Activated CD4-positive, alpha-beta memory T cell treated with anti-CD3 and anti-CD28 coated beads, Interleukin-2, amount 10 ng/mL, durations not matched to agents 7 days and 5 days (primary cell): ENCODE measurements around the gene TMEM45B. TPM values are rescaled to one million over a fixed set of nuclear protein-coding genes. Genes with fewer than 3 reads are reported as not detected.
"Not testable (repeated sequence)": the region's sequence is repeated elsewhere in the genome, so short reads cannot be mapped to it uniquely, and the experiment has no call there.

Source experiments
- CTCF ChIA-PET: fragments of 350-600 bp; sonication (Branson Sonifier 250); formaldehyde crosslinking; loops from one replicate; lab custom pipeline; 2021; ENCODE audit warnings: antibody characterized with exemption, inconsistent platforms; lab: Charles Lee
- POLR2A ChIA-PET: fragments of 350-600 bp; sonication (Branson Sonifier 250); formaldehyde crosslinking; loops from one replicate; lab custom pipeline; 2021; ENCODE audit warnings: antibody characterized with exemption; lab: Charles Lee
- DNase-seq: peaks from one replicate; pipeline ENCODE4 v3.0.0-alpha.2; 2020
- H3K27ac Mint-ChIP-seq: one replicate; pipeline ENCODE4 v1.8.0; 2021; ENCODE audit warnings: mild to moderate bottlenecking, mixed read lengths
- H3K27me3 Mint-ChIP-seq: one replicate; pipeline ENCODE4 v1.8.0; 2021; ENCODE audit warnings: mixed read lengths
- H3K36me3 Mint-ChIP-seq: one replicate; pipeline ENCODE4 v1.8.0; 2021; ENCODE audit warnings: low read depth, mixed read lengths
- H3K4me1 Mint-ChIP-seq: one replicate; pipeline ENCODE4 v1.8.0; 2021; ENCODE audit warnings: mixed read lengths
- H3K4me3 Mint-ChIP-seq: one replicate; pipeline ENCODE4 v1.8.0; 2021; ENCODE audit warnings: mild to moderate bottlenecking, mixed read lengths
- H3K9me3 Mint-ChIP-seq: one replicate; pipeline ENCODE4 v1.8.0; 2021; ENCODE audit warnings: mixed read lengths
- total RNA-seq, 2 experiments: library from RNA; stranded (reverse); gene quantifications; one replicate each; pipeline ENCODE4 v1.2.3, GENCODE V29; 2021

Gene TMEM45B
- total RNA-seq, 2 experiments from 2014 or later = 3.1 to 3.3 TPM

GRCh38 chr11:129842138-129842537 is 26.5 kb downstream of the TMEM45B start:
- peak overlapping the region; percentile 63 for H3K27ac Mint-ChIP-seq
- no peak overlapping the region for H3K4me3 Mint-ChIP-seq

DNA sequence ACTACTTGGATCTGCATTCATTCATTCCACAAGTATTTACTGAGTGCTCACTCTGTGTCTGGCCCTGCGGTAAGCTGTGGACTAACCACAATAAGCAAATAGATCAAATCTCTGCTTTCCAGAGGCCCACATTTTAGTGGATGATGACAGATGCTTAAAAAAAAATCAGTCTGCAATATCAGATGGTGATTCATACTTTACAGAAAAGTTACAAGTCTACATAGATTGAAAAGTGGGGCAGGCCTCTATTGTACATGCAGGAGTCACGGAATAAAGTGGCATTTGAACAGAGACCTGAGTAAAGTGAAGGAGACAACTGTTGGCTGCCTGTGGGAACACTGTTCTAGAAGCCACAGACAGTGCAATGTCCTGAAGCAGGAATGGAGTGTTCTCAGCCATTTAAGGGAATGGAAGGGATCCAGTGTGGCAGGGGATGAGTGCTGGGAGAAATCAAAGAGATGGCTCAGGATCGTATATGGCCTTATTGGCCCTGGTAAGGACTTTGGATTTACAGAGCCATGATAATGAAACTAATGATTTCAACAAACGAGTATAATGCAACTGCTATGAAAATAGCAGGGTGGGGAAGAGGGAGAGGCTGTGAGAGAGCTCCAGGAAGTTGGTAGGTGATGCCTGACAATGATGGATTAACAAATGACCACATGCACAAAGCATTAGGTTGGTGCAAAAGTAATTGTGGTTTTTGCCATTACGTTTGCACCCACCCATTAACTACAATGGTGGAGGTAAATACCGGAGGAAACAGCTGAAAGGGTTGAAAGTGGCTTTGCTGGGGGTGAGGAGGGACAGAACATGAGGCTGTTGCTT is 31.1 kb downstream of the TMEM45B start:
- H3K4me3 Mint-ChIP-seq = no peak overlapping the region
- H3K27ac Mint-ChIP-seq = peak overlapping the region; percentile 87
- ChIA-PET POLR2A (interaction anchor here (0.6 kb wide), 1 partner anchor 32 kb away, joined by 3 read pairs; no protein-coding TSS in a partner anchor), CTCF (no interaction called here)
- DNase-seq = peak; percentile 58
- peaks cover 27% of the 10 kb centered on the region for H3K4me1 Mint-ChIP-seq
- peaks cover 1% of the 10 kb centered on the region for H3K27me3 Mint-ChIP-seq
- H3K36me3 Mint-ChIP-seq = peaks cover 5% of the 10 kb centered on the region
- H3K9me3 Mint-ChIP-seq = no peaks in the 10 kb centered on the region

More at GRCh38 chr11:129842138-129842537, 26.5 kb downstream of the TMEM45B start:
- CTCF ChIA-PET = interaction anchor here (0.5 kb wide), 1 partner anchor 588 kb away, joined by 4 read pairs; no protein-coding TSS in a partner anchor
- Mint-ChIP-seq H3K4me1 (peaks cover 40% of the 10 kb centered on the region), H3K27me3 (peaks cover 1% of the 10 kb centered on the region), H3K9me3 (no peaks in the 10 kb centered on the region), H3K36me3 (peaks cover 8% of the 10 kb centered on the region)
- DNase-seq = no peak
- POLR2A ChIA-PET = interaction anchor here (1.1 to 1.6 kb wide), 2 partner anchors 12 to 25 kb away, joined by 3 to 5 read pairs; no protein-coding TSS in a partner anchor

DNA sequence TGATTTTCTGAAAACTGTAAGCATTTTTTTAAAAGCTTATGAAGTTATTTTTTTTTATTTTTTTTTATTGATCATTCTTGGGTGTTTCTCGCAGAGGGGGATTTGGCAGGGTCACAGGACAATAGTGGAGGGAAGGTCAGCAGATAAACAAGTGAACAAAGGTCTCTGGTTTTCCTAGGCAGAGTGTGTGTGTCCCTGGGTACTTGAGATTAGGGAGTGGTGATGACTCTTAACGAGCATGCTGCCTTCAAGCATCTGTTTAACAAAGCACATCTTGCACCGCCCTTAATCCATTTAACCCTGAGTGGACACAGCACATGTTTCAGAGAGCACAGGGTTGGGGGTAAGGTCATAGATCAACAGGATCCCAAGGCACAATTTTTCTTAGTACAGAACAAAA is 31.7 kb downstream of the TMEM45B start:
- CTCF ChIA-PET, H3K9me3 Mint-ChIP-seq: not testable (repeated sequence)
- POLR2A ChIA-PET = interaction anchor here (0.6 kb wide), 1 partner anchor 33 kb away, joined by 3 read pairs; no protein-coding TSS in a partner anchor

GRCh38 chr11:129849447-129850130 is 33.9 kb downstream of the TMEM45B start:
- POLR2A ChIA-PET = no interaction called here
- no peak for DNase-seq
- CTCF ChIA-PET = no interaction called here

More for the DNA sequence above, 31.7 kb downstream of the TMEM45B start:
- H3K27me3 Mint-ChIP-seq, H3K27ac Mint-ChIP-seq, H3K36me3 Mint-ChIP-seq, H3K4me3 Mint-ChIP-seq, DNase-seq: not testable (repeated sequence)
- peaks cover 22% of the 10 kb centered on the region for H3K4me1 Mint-ChIP-seq

DNA sequence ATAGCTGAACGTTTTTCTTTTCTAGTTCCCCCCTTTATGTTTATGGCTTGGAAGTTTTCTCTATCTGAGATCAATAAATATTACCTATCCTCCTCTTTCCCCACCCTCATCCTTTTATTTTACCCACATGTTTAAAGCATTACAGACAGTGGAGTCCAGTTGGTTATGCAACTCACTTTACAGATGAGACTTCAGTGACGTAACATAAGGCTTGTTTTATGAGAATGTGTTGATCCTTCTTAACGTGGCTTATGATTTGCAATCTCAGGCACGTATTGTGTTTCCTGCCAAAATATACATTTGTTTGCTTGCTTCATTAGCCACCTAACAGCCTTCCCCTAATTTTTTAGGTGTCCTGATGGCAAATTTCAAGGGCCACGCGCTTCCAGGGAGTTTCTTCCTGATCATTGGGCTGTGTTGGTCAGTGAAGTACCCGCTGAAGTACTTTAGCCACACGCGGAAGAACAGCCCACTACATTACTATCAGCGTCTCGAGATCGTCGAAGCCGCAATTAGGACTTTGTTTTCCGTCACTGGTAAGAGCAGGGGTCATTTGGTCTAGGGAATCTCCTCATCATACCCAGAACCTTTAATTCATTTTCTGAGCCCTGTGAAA is 36.6 kb downstream of the TMEM45B start:
- peaks cover 34% of the 10 kb centered on the region for H3K4me1 Mint-ChIP-seq
- H3K27ac Mint-ChIP-seq = no peak overlapping the region
- no peak for DNase-seq
- H3K27me3 Mint-ChIP-seq = no peaks in the 10 kb centered on the region
- no peak overlapping the region for H3K4me3 Mint-ChIP-seq
- POLR2A ChIA-PET = no interaction called here
- CTCF ChIA-PET = interaction anchor here (1.6 kb wide), 1 partner anchor 42 kb away, joined by 3 read pairs; no protein-coding TSS in a partner anchor
- H3K9me3 Mint-ChIP-seq = no peaks in the 10 kb centered on the region
- peaks cover 4% of the 10 kb centered on the region for H3K36me3 Mint-ChIP-seq

More at GRCh38 chr11:129849447-129850130, 33.9 kb downstream of the TMEM45B start:
- H3K36me3 Mint-ChIP-seq = peaks cover 4% of the 10 kb centered on the region
- H3K4me3 Mint-ChIP-seq = no peak overlapping the region
- peaks cover 40% of the 10 kb centered on the region for H3K4me1 Mint-ChIP-seq
- no peaks in the 10 kb centered on the region for H3K27me3 Mint-ChIP-seq
- no peaks in the 10 kb centered on the region for H3K9me3 Mint-ChIP-seq
- no peak overlapping the region for H3K27ac Mint-ChIP-seq

DNA sequence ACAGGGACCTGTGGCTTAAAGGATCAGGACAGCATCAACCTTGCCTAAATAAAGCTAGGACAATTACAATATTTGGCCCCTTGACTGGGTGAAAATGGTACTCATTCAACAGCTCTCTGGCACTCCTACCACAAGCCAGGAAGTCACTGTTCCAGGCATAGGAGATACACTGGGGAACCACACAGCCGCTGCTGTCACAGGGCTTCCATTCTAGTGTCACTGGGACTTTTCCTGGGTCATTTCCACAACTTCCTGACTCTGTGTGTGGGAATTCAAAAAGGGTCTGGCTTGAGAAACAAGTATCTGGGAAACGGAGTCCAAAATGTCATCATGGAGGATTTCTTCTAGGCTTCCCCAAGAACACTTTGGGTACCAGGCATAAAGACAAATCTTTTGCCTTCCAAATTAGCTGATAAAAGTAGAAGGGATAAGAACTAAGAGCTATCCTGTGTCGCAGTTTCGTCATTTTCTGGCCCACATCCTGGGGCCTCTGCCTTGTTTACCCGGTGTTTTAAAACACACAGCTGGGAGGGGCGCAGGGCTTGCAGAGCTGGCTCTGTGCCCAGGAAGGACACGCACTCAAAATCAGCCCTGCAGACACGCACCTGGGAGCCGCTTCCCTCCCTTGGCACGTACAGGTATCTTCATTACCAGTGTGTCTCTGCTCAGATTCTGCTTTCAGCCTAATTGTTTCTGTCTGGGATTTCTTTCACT is 38.0 kb downstream of the TMEM45B start:
- ChIA-PET CTCF (interaction anchor here (1.0 to 2.0 kb wide), 4 partner anchors 28 to 279 kb away, joined by 3 to 7 read pairs (median 5); partner anchors contain the start of gene NFRKB), POLR2A (interaction anchor here (0.8 to 2.3 kb wide), 11 partner anchors 8 to 451 kb away, joined by 3 to 17 read pairs (median 4); partner anchors contain the start of genes APLP2 and TMEM45B)
- H3K27ac Mint-ChIP-seq = peak overlapping the region; percentile 99
- peak overlapping the region; percentile 61 for H3K4me3 Mint-ChIP-seq
- H3K36me3 Mint-ChIP-seq = peaks cover 11% of the 10 kb centered on the region
- no peaks in the 10 kb centered on the region for H3K27me3 Mint-ChIP-seq
- peak; percentile 85 for DNase-seq
- H3K4me1 Mint-ChIP-seq = peaks cover 34% of the 10 kb centered on the region
- no peaks in the 10 kb centered on the region for H3K9me3 Mint-ChIP-seq

- Mint-ChIP-seq H3K9me3 (no peaks in the 10 kb centered on the region), H3K36me3 (peaks cover 13% of the 10 kb centered on the region), H3K27me3 (no peaks in the 10 kb centered on the region), H3K27ac (peak overlapping the region; percentile 99), H3K4me3 (peak overlapping the region; percentile 61), H3K4me1 (peaks cover 34% of the 10 kb centered on the region)
- ChIA-PET POLR2A (interaction anchor here (0.8 to 2.3 kb wide), 11 partner anchors 8 to 450 kb away, joined by 3 to 17 read pairs (median 4); partner anchors contain the start of genes APLP2 and TMEM45B), CTCF (interaction anchor here (1.0 to 2.0 kb wide), 4 partner anchors 27 to 278 kb away, joined by 3 to 7 read pairs (median 5); partner anchors contain the start of gene NFRKB)
- DNase-seq = no peak
Measured at GRCh38 chr11:129854232-129854805, 38.7 kb downstream of the TMEM45B start.

GRCh38 chr11:129855086-129855485 is 39.4 kb downstream of the TMEM45B start:
- CTCF ChIA-PET = no interaction called here
- DNase-seq = no peak
- H3K9me3 Mint-ChIP-seq = no peaks in the 10 kb centered on the region
- H3K36me3 Mint-ChIP-seq = peaks cover 17% of the 10 kb centered on the region
- POLR2A ChIA-PET = interaction anchor here (1.2 to 2.3 kb wide), 4 partner anchors 10 to 215 kb away, joined by 3 to 17 read pairs (median 4); partner anchors contain the start of genes APLP2 and TMEM45B
- no peak overlapping the region for H3K4me3 Mint-ChIP-seq
- H3K27me3 Mint-ChIP-seq = no peaks in the 10 kb centered on the region
- peak overlapping the region; percentile 99 for H3K27ac Mint-ChIP-seq
- peaks cover 34% of the 10 kb centered on the region for H3K4me1 Mint-ChIP-seq

DNA sequence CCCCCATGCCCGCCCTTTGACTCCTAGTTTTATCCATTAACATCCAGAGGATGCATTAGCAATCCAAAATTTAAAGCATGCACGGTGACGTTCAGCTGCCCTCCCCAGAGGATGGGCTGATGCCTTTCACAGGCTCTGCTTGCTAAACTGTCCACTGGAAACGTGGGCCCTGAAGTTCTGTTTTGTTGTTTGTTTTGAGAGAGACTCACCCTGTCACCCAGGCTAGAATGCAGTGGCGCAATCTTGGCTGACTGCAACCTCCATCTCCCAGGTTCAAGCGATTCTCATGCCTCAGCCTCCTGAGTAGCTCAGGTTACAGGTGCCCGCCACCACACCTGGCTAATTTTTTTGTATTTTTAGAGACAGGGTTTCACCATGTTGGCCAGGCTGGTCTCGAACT is 40.4 kb downstream of the TMEM45B start:
- POLR2A ChIA-PET = interaction anchor here (1.5 kb wide), 1 partner anchor 18 kb away, joined by 3 read pairs; no protein-coding TSS in a partner anchor
- CTCF ChIA-PET = no interaction called here

GRCh38 chr11:129861702-129862522 is 46.3 kb downstream of the TMEM45B start:
- Mint-ChIP-seq H3K4me1 (peaks cover 8% of the 10 kb centered on the region), H3K36me3 (peaks cover 64% of the 10 kb centered on the region), H3K27ac (peak overlapping the region; percentile 16), H3K4me3 (no peak overlapping the region), H3K9me3 (no peaks in the 10 kb centered on the region), H3K27me3 (no peaks in the 10 kb centered on the region)
- no peak for DNase-seq
- POLR2A ChIA-PET = interaction anchor here (1.4 kb wide), 1 partner anchor 8 kb away, joined by 4 read pairs; no protein-coding TSS in a partner anchor
- CTCF ChIA-PET = no interaction called here

More for the DNA sequence above, 40.4 kb downstream of the TMEM45B start:
- peaks cover 17% of the 10 kb centered on the region for H3K36me3 Mint-ChIP-seq
- H3K27ac Mint-ChIP-seq = peak overlapping the region; percentile 47
- DNase-seq = no peak
- peaks cover 34% of the 10 kb centered on the region for H3K4me1 Mint-ChIP-seq
- no peak overlapping the region for H3K4me3 Mint-ChIP-seq
- no peaks in the 10 kb centered on the region for H3K9me3 Mint-ChIP-seq
- H3K27me3 Mint-ChIP-seq = no peaks in the 10 kb centered on the region

DNA sequence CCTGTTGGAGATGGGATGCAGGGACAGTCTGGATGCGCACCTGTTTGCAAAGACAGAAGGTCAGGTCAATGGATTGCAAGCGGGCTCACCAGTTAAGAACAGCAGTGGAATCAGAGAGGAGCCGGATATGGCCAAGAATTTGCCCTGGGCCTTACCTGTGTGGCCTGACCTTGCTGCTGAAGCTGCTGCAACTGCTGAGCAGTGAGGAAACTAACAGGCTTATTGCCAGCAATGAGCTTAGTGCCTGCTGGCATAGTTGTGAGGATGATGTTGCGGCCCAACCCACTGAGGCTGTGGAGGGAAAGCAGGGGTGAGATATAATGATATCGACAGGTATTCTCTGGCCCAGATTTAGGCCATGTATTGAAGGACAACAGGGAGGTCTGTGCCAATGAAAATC is 49.2 kb downstream of the TMEM45B start:
- no peak for DNase-seq
- no peak overlapping the region for H3K27ac Mint-ChIP-seq
- H3K36me3 Mint-ChIP-seq = peaks cover 75% of the 10 kb centered on the region
- ChIA-PET POLR2A (interaction anchor here (1.1 kb wide), 1 partner anchor 11 kb away, joined by 4 read pairs; no protein-coding TSS in a partner anchor), CTCF (interaction anchor here (1.5 kb wide), 1 partner anchor 17 kb away, joined by 4 read pairs; no protein-coding TSS in a partner anchor)
- no peaks in the 10 kb centered on the region for H3K27me3 Mint-ChIP-seq
- peaks cover 11% of the 10 kb centered on the region for H3K4me1 Mint-ChIP-seq
- no peak overlapping the region for H3K4me3 Mint-ChIP-seq
- no peaks in the 10 kb centered on the region for H3K9me3 Mint-ChIP-seq
